Femur (tissue), 1 donor: ENCODE measurements around the gene SKAP2.

Source experiments
- DNase-seq: peaks from one replicate; pipeline ENCODE4 v3.0.0-alpha.2; 2017

SKAP2 gene

DNA sequence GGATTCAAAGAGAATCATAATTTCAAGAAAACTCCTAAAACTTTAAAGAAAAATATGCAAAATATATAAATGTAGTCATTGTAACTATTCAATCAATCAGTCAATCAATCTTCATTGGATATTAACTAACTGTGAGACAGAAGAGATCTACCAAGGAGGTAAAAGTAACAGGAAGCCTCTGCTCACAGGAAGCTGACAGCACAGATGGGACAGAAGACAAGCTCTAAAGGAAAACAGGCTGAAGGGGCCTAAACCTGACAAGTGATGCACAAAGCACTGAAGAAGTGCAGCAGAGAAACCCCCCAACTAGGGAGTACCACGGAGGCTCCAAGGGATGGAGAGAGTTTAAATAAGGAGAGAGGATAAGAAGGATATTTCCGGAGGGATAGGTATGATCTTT, 173.0 kb downstream of the SKAP2 start:
- no peak for DNase-seq

DNA sequence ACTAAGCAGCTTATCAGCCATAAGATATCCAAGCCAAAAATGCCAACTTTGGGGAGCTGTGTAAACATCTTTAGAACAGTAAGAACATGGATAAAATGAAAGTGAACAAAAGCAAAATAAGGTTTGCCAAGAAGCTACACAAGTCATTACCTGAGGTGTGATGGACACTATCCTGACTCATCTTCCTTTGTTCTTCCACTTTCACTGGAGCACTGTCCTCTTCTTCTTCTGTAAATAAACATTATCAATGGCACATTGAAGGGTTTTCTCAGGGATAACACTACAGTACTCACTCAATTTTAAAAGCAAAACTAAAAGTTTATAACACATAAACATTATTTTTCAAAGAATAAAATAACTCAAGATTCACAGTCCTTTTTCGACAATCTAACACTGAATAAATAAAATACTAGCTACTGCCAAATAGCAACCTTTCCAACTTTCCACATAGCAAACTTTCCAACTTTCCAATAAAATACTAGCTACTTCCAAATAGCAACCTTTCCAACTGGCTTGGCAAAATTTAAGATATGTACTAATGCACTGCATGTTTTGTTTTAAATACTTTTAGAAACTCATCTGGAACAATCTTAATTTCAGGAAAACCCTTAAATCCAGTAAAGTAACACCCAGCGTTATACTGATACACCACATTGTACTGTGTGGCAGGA, 174.1 kb downstream of the SKAP2 start:
- no peak for DNase-seq

DNA sequence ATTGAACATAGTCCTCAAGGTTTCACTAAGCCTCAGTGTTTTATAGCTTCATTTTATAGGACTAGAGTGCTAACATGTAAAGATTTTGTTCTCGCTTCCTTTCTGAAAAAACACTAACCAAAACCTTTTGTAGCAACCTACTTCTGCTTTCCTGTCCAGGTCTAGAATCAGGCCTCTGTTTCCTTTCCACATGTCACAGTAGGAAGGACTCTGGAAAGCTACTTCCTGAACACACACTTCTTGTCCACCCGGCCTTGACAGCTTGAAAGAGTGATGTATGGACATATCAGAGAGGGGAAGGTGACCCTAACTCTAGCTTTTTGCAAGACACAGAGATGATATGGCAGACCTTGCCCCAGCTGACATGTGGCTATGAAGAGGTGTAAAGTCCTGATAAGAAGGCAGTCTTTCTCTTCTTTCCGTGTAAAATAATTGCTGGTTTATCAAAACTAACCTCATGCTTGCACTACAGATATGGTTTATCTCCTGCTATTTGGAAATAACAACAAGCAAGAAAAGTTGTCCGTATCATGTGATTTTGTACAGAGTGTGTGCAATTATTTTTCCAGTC, 175.4 kb downstream of the SKAP2 start:
- no peak for DNase-seq

DNA sequence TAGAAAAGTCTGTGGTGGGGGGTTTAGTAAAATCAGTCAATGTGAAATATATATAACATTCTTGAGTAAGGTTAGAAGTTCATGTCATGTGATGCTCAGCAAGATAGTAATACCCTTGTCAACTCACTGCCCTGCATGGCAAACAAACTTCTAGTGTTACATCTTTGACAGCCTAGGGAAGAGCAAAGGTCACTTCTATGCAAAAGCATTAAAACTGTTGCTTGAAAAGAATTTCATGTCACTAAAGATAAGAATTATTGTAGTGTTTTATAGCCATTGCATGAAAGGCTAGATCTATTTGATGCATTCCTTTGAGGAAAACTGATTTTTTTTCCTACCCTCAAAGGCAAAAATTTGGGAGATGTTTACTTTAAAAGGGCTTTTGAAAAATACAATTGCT, 176.0 kb downstream of the SKAP2 start:
- no peak for DNase-seq

DNA sequence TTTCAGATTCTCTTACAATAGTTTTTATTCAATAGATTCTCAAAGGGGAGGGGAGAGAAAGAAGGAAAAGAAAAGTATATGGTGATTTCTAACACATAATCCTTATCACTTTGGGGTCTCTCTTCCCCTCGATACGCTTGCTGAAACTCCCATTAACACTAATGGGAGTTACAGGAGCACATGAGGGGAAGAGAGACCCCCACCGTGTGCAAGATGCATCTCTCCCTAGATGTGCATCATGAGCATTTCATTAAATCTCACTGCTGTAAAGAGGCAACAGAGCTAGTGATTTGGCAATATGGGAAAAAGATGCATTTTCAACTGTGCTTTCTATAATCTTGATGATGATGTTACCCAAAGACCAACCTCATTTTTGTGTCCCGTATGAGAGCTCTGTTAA, 177.4 kb downstream of the SKAP2 start:
- no peak for DNase-seq

DNA sequence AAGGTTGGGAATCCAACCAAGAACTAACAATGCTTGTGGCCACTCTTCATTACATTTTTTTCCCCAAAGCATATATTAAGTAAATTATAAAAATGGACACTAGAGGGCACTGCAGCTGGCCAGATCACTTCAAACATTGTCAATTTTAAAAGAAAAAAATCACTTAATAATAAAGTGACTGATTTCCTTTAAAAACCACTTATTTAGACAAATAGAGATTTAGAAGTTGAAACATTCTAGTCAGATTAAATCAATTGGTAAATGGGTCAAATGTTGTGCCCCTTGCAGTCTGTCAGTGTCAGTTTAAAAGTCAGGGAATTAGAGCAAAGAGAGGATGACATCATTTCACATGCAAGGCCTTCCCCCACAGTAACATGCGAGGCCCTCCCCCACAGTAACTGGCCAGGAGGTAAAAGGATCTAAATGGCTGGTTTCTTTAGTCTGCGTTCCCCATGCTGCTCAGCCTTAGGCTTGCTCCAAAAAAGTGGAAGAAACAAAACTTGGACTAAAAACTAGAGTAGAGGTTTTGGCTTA, 177.9 kb downstream of the SKAP2 start:
- peak; percentile 78 for DNase-seq

DNA sequence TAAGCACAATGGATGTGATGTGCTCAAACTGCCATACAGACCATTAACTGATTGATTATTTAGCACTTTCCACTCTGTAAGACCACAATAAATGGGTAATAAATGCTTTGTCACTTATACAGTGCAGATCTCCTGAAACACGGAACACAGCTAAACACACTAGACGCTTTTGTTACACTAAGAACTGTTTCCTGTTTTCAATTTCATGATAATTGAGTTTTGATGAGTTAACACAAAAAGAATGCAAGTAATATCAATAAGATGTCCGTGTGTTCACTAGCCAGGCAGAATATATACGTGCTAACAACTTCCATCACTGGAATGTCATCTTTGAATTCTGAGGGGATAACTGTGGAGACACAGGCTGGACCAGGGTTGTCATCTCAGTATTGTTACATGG, 178.8 kb downstream of the SKAP2 start:
- no peak for DNase-seq

DNA sequence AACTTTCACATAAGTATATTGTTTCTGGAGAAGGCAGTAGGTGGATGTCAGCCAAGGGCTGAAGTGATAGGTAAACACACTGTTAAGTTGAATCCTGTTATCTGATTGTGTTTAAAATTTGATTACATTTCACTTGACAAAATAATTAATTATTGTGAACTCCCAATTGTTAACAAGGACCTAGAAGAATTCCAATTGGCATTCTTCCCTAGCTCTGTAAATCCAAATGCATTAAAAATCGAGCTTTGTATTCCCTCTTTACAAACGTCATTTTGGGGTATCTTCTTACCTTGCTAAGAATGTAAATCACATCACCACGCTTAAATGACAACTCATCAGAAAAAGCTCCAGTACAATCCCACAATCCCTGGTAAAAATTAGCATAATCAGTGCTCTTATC, 179.9 kb downstream of the SKAP2 start:
- no peak for DNase-seq

DNA sequence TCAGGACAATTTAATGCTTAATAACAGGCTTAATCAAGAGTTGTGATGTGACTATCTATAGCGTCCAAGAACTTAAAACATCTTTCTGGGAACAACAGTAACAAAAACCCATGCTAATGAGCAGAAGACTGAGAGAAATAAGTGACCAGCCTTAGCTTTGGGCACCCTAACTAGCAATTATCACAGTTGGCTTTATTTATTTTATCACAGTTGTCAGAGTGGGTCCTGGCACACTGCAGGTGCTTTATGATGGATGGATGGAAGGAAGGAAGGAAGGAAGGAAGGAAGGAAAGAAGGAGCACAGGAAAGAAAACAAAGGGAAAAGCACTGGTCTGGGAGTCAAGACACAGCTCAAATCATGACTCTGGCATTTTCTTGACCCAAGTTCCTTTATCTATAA, 181.1 kb downstream of the SKAP2 start:
- no peak for DNase-seq

DNA sequence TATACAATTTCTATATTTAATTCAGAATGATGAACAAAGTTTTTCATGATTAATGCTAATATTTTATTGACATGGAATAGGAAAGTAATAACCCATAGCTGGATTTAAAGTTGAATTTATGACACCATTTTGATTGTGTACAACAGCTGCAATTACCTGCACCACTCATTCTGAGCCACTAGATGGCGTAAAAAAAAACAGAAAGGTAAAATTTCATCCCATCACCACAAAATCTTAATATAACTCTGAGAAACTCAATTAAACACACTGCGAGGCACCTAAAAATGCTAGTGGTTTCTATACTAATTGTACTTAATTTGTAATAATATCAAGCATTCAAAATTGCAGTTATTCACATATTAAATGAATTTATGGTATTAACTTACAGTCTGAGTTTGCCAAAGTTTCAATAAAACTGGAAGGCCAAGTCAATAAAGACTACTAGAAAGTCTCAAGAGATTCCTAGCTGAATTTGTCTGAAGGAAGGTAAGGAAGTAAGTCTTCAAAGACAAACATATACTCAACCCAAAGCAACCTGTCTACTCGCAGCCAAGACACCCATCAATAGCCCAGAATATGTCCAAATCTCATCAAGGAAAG, 182.5 kb downstream of the SKAP2 start:
- DNase-seq, result no peak

DNA sequence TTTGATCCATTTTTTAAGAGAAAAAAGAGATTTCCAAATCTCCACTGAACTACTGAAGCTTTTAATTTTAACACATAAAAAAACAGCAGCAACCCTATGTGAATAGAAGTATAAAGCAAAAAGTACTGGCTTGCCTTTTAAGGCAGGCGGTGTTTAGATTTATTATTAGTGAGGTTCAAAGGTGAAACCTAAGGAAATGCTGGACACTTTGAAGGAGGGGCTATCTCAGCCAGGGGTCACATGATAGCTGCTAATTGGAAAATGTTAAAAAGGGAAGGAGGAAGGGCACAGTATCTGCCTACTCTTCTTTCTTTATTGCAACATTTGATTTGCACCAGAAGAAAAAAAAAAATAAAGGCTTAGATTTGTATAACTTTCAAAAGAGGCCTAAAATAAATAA, 183.8 kb downstream of the SKAP2 start:
- no peak for DNase-seq

DNA sequence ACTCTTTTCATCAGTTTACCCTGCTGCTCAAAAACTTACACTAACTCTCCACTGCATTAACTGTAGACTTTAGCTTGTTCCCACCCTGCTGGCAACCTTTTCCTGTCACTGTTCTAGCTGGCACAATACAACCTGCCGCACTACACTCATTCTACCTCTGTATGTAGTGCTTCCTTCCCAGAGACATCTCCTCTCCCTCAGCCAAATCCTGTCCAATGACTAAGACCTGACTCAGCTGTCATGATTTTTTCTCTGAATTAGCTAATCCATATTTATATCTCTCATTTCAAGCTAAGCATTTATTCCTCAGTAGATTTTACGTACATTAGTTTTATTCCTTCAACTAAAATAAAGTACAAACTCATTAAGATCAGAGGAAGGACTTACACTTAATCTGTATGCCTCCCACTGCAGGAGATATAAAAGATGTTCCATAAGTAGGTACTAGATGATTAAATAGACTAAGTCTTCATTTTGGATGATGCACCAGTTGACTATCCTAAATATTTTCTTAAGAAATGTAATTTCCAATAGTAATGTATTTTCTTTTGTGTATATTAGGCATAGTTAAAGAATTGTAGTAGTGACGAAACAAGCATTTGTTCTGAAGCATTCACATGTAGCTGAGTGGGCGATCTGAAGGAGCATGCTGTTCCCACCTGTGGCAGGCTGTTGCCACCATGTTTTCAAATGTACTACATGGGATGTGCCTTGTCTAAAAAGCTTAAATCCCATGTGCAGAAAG, 189.1 kb downstream of the SKAP2 start:
- DNase-seq, result no peak

DNA sequence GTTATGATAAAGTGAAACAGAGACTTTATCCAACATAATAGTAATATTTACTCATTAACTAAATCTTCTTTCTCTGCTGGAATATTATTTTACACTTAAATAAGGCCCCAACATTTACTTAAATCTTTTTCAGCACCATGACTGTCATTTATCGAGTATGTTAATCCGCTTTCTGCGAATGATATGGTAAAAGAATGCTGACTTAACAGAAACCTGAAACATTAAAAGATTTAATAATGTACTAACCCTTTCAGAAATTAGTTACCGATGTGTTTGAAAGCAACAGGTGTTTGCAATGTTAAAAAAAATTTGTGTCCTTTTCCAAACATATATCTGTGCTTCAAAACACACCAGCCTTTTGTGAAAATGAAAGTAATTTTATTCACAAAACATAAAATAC, 190.5 kb downstream of the SKAP2 start:
- no peak for DNase-seq

DNA sequence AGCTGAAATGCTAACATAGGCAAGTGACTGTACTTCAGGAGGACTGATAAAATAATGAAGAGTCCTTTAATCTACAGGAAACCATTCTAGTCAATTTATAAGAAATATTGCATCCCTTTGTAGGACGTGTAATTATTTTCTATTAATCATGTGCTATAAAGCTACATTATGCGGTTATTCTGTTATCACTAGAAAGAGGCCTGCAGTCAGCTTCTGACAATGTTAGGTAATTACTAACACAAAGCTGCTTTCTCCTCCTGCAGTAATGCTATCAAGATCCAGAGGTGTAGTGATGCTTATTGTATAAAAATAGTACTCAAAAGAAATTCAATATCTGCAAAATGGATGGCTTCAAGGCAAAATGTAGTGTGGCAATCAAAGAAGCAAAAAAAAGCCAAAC, 191.1 kb downstream of the SKAP2 start:
- no peak for DNase-seq

DNA sequence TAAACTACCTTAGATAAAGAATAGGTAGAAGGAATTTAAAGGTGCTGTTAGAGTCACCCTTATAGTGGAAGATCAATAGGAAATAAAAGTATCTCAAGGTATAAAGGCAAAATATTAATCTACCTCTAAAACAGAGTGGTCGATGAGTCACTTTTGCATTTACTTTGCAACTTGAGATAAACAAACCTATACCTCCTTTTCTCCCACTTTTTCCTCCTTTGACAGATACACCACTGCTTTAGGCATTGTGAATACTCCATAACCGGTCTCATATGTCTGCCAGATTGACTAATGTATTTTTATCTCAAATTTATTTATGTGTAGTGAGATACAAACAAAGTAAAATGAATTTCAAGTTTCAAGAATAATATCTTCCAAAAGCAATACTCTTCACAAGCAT, 193.5 kb downstream of the SKAP2 start:
- no peak for DNase-seq

DNA sequence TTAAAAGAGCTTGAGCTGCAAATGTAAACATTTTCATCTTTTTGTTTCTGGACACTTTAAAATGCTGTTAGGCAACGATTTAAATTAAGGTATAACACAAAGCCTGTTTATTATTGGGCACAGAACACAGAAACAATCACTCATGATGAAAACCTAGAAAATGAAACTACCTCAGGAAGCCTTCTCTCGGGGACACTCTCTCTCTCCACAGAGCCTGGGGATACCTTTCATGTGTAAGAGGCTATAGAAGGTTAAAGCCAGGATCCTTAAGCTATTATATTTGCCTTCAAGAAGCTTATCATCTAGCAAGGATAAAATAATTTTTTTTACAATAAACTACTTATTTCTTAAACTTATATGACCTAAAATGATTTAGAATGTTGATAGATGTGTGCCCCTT, 194.1 kb downstream of the SKAP2 start:
- no peak for DNase-seq

DNA sequence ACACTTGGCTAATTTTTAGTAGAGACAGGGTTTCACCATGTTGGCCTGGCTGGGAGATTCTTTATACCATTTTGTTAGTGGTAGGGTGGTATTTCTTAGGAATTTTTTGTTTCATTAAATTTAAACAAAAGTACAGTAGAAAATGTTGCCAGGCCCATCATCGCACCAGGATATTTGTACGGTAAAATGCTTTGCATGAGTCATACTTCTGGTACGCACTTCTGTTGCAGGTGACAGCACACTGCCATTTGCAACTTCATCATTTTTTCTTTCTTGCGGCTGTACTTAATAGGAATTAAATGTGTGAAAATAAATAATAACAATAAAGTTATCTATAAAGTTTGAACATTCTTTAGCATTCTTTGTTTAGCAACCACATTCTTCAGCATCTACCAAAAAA, 195.6 kb downstream of the SKAP2 start:
- DNase-seq, result no peak

DNA sequence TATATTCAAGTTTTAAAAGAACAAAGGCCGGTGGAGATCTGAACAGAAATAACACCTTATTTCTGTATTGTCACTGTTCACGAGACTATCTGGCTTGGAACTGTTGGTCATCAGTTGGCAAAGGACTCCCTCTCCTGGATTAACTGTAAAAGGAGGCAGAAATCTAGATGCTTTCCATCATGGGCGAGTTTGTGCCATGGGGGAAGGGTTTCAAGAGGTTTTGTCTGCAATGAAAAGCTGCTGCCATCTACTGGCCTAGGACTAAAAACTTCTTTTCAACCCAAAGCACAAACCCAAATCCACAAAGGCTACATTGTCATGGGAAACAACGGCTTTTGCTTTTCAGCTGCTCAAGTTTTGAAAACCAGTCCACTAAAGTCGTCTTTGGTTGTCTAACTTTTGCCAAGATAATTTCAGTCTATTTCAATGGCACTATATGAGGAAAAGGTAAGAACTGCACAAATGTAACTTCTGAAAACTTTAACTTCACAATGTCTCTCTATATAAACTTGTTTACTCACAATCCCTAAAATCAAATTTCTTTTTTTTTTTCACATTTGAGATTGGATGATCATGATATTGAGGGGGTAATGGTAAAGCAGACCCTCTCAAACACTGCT, 196.8 kb downstream of the SKAP2 start:
- peak; percentile 90 for DNase-seq

DNA sequence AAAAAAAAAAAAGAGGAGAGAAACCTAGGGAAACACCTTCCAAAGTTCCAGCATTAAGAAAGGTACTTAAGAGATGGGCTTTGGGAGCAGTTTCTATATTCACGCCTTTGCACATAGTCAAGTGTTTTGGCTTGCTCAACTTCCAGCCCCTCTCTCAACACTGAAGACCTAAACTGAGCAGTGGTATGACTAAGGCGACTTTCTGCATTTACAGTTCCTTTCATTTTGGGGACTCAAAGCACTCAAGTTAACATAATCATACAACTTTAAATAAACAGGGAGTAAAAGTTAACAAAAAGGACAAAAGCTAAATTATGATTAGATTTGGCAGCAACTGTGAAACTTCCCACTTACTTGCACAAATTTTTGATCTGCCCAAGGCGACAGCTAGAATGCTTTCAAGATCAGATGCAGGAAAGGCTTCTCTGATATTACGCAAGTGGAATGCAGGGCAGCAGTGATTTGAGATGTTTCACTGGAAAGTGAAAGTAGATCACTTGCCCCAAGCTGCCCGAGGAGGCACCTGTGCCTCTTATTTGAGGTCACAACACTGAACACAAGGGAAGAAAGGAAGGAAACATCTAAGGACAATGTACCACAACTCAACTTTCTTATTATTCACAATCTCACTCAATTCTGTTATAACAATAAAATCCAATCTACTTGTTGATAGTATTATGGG, 199.5 kb downstream of the SKAP2 start:
- DNase-seq, result no peak

DNA sequence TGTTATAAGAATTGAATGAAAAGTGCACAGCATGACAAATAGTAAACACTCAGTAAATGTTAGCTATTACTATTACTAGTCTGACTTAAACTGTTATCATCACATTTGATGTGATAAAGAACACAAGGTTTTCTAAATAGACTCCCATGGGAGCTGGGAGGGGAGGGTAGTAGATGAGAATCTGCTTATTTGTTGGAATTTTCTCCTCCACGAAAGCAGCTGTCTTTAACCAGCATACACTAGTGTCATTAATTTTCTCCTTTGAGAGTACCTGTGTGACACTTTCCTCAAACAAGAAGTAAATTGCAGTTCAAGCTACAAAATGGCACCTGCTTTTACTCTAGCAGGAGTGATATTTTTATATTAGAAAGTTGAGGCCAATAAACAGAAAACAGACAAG, 200.1 kb downstream of the SKAP2 start:
- no peak for DNase-seq

DNA sequence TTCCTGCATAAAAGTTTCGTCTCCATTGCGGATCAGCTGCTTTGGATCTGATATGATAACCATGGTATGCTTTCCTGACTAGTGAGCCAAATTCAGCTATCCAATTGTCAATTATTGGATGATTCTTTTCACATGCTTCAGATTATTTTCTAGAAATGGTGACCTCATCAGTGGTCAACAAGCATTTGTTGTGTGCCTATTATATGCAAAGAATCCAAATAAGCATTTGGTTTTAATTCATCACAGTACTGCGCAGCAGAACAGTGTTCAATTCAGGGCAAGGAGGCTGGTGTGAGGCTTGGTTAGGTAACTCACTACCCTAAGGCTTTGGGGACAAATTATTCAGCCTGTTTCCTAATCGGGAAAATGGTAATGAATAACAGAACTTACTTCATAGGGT, 200.5 kb downstream of the SKAP2 start:
- DNase-seq, result no peak

DNA sequence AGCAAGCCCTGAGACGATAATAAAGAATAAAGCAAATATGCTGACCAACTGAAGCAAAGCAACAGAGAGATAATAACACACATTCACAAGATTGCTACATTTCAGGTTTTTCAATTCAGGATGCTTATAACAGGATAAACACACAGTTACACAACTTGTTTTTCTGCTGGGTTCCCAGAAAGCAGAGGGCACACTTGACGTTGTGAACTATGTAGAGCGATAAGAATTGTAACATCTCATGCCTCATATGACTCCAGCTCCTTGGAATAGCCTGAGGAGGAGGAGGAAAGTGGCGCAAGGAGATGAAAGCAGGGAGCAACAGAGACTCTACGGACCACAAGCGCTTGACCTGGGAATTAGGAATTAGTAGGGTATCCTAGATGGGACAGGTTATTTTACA, 201.7 kb downstream of the SKAP2 start:
- DNase-seq, result no peak

DNA sequence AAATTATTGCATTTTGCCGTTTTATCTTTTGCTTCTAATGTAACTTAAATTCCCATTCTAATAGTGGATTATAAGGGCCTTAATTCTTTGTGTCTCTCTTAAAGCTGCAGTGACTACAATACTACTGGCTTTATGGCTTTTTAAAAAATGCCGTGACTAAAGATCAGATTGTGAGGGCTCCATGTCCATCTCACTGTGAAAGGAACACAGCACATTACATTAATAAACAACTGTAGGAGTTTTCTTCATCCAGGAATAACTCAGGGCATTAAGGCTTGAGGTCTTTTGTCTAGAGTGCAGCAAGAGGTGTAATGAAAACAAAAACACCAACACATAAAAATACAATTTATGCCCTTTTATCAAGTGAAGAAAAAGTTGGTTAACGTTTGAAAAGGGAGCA, 205.3 kb downstream of the SKAP2 start:
- DNase-seq, result no peak
